ENCODE data around the gene ADPRHL1. TPM values are rescaled to one million over a fixed set of nuclear protein-coding genes. Genes with fewer than 3 reads are reported as not detected.

Gene ADPRHL1
- total RNA-seq, 1 experiment from 2014 or later, result 1.5 TPM

GRCh38 chr13:113429608-113429985 is 23.7 kb downstream of the ADPRHL1 start:
- Mint-ChIP-seq H3K36me3 (no peaks in the 10 kb centered on the region), H3K27me3 (ENCODE audit: low read depth) (no peaks in the 10 kb centered on the region), H3K9me3 (no peaks in the 10 kb centered on the region), H3K4me3 (no peak overlapping the region), H3K27ac (peak overlapping the region; percentile 57; the same call in 1 of the 2 replicates), H3K4me1 (no peaks in the 10 kb centered on the region)
- TF ChIP-seq ZNF219 (CRISPR knock-in tag; IDR thresholded peaks at IDR 0.05; ENCODE audit: borderline replicate concordance) (no peak), ZMAT4 (CRISPR knock-in tag; IDR thresholded peaks at IDR 0.05) (no peak), EMX1 (CRISPR knock-in tag; IDR thresholded peaks at IDR 0.05) (no peak), TP53 (CRISPR knock-in tag; IDR thresholded peaks at IDR 0.05) (no peak), STAT6 (CRISPR knock-in tag; conservative IDR thresholded peaks at IDR 0.05; ENCODE audit: low read depth) (no peak), ETV6 (CRISPR knock-in tag; IDR thresholded peaks at IDR 0.05) (no peak), MAX (CRISPR knock-in tag; IDR thresholded peaks at IDR 0.05) (no peak), CDX4 (CRISPR knock-in tag; IDR thresholded peaks at IDR 0.05; ENCODE audit: borderline replicate concordance) (no peak), E2F5 (CRISPR knock-in tag; IDR thresholded peaks at IDR 0.05) (no peak), ZNF512 (CRISPR knock-in tag; IDR thresholded peaks at IDR 0.05; ENCODE audit: borderline replicate concordance) (no peak), ZNF416 (CRISPR knock-in tag; IDR thresholded peaks at IDR 0.05) (no peak), SOX15 (CRISPR knock-in tag; IDR thresholded peaks at IDR 0.05) (no peak)
- ATAC-seq (no peak), DNase-seq (ENCODE audit: low spot score) (no peak)
- CTCF ChIA-PET, result interaction anchor here (0.6 to 2.6 kb wide), 2 partner anchors 22 to 147 kb away, joined by 5 to 11 read pairs; no protein-coding TSS in a partner anchor
- POLR2A ChIA-PET, result interaction anchor here (0.6 kb wide), 1 partner anchor 10 kb away, joined by 3 read pairs; no protein-coding TSS in a partner anchor

GRCh38 chr13:113428871-113429607 is 24.2 kb downstream of the ADPRHL1 start:
- Mint-ChIP-seq H3K9me3 (no peaks in the 10 kb centered on the region), H3K27ac (peak overlapping the region; percentile 57; the same call in 1 of the 2 replicates), H3K36me3 (no peaks in the 10 kb centered on the region), H3K4me1 (no peaks in the 10 kb centered on the region), H3K27me3 (ENCODE audit: low read depth) (no peaks in the 10 kb centered on the region), H3K4me3 (no peak overlapping the region)
- no peak for ATAC-seq
- no peak for DNase-seq (ENCODE audit: low spot score)
- ChIA-PET CTCF (interaction anchor here (0.8 to 2.6 kb wide), 2 partner anchors 22 to 134 kb away, joined by 4 to 11 read pairs; no protein-coding TSS in a partner anchor), POLR2A (no interaction called here)
- no peak for TF ChIP-seq MAX (CRISPR knock-in tag; IDR thresholded peaks at IDR 0.05)
- no peak for TF ChIP-seq NR3C1 (CRISPR knock-in tag; conservative IDR thresholded peaks at IDR 0.05; ENCODE audit: low read depth)
- TF ChIP-seq ATF6 (CRISPR knock-in tag; IDR thresholded peaks at IDR 0.05), result no peak
- no peak for TF ChIP-seq OVOL2 (CRISPR knock-in tag; IDR thresholded peaks at IDR 0.05; ENCODE audit: borderline replicate concordance)
- TF ChIP-seq ZNF423 (CRISPR knock-in tag; IDR thresholded peaks at IDR 0.05), result no peak
- TF ChIP-seq IRF1 (CRISPR knock-in tag; IDR thresholded peaks at IDR 0.05), result no peak
- no peak for TF ChIP-seq CDX4 (CRISPR knock-in tag; IDR thresholded peaks at IDR 0.05; ENCODE audit: borderline replicate concordance)
- TF ChIP-seq PRDM15 (CRISPR knock-in tag; IDR thresholded peaks at IDR 0.05), result no peak
- no peak for TF ChIP-seq ETV6 (CRISPR knock-in tag; IDR thresholded peaks at IDR 0.05)
